LNCaP clone FGC (cell line): ENCODE data around the gene PODXL2.

Experiments
- DNase-seq: peaks from one replicate; pipeline ENCODE4 v3.0.0-alpha.2; 2011; ENCODE audit warnings: low read depth
- H3K4me3 ChIP-seq: 2 replicates; pipeline ENCODE4 v1.5.1; 2011; ENCODE audit warnings: mild to moderate bottlenecking, low read depth, low read length, control low read depth
- TF ChIP-seq, protein P1 (sequence below): IDR thresholded peaks from 2 replicates; pipeline ENCODE4 v1.5.1; 2012; ENCODE audit warnings: mild to moderate bottlenecking; ENCODE audit not compliant: control insufficient read depth, insufficient read depth; ENCODE audit errors: extremely low read depth

PODXL2 gene

DNA sequence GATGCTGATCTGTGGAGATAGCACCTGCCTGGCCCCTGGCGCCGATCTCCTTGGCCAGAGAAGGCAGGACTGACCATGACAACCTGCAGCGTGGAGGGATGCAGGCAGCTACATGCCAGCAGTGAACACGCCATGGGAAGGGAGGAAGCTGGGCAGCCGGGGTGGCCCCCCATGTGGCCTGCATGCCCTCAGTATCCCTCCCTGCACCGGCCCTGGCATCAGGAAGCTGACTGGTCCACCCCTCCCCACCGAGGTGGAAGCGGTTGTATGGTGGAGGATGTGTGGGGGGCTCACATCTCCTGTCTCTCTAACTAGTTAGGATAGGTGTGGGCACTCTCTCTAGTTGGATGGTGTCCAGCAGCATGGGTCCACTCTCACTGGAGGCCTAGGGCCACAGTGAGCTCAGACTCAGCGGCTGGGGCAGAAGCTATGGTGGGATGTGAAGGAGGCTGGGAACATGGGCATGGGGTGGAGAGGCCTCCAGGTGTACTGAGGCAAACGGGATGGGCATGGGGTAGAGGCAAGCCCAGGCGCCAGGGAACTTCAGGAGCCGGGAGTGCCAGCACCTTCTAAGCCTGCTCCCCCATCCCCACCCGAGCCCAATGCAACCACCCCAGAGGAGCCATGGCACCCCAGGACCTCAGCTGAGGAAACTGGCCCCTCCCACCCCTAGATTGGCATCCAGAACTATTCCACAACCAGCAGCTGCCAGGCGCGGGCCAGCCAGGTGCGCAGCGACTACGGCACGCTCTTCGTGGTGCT, 42.0 kb downstream of the PODXL2 start:
- TF ChIP-seq, protein P1, sequence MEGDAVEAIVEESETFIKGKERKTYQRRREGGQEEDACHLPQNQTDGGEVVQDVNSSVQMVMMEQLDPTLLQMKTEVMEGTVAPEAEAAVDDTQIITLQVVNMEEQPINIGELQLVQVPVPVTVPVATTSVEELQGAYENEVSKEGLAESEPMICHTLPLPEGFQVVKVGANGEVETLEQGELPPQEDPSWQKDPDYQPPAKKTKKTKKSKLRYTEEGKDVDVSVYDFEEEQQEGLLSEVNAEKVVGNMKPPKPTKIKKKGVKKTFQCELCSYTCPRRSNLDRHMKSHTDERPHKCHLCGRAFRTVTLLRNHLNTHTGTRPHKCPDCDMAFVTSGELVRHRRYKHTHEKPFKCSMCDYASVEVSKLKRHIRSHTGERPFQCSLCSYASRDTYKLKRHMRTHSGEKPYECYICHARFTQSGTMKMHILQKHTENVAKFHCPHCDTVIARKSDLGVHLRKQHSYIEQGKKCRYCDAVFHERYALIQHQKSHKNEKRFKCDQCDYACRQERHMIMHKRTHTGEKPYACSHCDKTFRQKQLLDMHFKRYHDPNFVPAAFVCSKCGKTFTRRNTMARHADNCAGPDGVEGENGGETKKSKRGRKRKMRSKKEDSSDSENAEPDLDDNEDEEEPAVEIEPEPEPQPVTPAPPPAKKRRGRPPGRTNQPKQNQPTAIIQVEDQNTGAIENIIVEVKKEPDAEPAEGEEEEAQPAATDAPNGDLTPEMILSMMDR: no peak
- no peak overlapping the region for H3K4me3 ChIP-seq
- DNase-seq: no peak

DNA sequence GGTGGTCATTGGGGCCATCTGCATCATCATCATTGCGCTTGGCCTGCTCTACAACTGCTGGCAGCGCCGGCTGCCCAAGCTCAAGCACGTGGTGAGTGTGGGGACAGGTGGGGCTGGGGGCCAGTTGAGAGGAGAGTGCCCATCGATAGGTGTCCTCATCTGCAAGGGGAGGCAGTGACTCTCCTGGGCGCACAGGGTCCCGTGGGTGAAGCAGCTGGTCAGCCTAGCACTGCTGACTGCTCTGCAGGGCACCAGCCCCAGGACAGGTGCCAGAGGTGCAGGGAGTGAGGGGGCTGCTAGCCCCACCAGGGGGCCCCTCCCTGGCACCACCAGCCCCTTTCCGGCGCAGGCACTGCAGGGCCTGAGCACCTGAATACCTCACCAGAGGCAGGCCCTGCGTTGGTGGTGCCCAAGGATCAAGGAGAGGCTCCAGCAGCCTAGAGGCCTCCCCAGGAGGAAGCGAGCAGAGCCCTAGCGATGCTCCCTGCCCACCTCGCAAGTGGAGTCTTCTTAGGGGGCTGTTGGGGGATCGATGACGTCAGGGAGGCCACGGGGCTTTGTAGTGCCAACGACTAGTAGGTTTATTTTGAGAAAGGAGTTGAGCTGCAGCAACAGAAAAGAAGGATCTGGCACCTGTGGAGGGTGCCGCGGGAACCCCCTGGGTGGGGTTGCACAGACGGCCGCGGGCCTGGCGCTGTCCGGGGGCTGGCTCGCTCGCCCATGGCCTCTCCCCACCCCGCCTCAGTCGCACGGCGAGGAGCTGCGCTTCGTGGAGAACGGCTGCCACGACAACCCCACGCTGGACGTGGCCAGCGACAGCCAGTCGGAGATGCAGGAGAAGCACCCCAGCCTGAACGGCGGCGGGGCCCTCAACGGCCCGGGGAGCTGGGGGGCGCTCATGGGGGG, 42.8 kb downstream of the PODXL2 start:
- DNase-seq: no peak
- TF ChIP-seq, protein P1: no peak

DNA sequence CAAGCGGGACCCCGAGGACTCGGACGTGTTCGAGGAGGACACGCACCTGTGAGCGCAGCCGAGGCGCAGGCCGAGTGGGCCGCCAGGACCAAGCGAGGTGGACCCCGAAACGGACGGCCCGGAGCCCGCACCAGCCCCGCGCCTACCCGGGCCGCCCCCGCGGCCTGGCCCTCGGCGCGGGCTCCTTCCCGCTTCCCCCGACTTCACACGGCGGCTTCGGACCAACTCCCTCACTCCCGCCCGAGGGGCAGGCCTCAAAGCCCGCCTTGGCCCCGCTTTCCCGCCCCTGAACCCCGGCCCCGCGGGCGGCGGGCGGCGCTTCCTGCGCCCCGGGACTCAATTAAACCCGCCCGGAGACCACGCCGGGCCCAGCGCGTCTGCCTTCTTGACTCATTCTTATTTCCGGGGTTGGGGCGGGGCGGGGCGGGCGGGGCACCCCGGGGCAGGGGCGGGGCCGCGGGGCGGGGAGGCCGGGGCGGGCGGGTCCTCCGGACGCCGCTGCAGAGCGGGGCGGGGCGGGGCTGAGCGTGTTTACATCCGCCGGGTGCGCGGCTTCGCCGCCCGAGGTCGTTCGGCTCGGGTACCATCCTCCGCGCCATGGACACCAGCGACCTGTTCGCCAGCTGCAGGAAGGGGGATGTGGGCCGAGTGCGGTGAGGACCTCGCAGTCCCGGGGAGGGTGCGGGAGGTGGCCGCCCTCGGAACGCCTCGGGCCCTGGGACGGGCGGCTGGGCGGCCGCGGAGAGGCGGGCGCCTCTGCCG, 43.6 kb downstream of the PODXL2 start, which contains the start of gene ABTB1:
TSS of gene ABTB1 (plus strand) at position 524 of the 762 bp plus-strand sequence. CDS start at position 598, 74 bp downstream.
- peak within 1 kb of the TSS; percentile 64 for H3K4me3 ChIP-seq
- TF ChIP-seq, protein P1: no peak
- DNase-seq: no peak

More for the DNA sequence above, 42.8 kb downstream of the PODXL2 start:
- peak overlapping the region; percentile 64 for H3K4me3 ChIP-seq

DNA sequence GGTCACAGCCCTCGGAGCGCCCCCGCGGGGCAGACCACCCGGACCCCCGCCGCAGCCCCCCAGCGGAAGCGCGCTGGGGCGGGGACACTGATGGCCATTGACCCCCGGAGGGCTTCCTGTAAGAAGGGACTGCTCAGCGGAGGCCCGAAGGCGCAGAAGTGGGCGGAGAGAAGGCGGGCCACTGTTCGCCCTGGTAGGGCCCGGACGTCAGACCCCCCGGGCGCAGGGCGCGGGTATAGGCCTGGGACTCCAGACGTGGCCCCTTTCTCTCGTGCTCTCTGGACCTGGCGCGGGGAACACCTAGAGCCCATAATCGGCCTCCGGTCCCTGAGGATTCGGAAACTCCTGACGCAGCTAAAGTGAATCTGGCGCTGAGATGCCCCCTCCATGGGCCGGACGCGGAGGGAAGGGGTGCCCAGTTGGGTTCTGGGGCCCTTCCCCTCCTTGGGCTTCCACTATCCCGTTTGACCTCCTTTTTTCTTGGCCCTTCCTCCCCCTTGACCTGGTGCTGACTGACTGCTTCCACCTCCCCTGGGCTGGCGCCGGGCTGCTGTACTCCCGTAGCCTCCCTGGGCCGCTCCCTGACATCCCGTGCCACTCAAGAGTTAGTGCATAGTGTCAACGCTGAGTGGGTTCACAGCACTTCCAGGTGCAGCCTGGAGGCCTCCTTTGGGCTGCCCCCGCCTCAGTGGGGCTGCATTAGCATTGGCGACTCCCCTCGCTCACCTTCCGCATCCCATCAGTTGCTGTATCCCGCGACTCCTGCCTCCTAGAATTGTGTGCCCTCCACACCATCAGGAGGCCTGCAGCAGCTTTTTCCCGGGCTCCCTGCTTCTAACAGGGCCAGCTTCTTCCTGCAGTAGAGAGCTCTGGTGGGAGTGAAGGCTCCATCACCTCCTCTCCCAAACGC, 44.5 kb downstream of the PODXL2 start:
- DNase-seq: no peak

DNA sequence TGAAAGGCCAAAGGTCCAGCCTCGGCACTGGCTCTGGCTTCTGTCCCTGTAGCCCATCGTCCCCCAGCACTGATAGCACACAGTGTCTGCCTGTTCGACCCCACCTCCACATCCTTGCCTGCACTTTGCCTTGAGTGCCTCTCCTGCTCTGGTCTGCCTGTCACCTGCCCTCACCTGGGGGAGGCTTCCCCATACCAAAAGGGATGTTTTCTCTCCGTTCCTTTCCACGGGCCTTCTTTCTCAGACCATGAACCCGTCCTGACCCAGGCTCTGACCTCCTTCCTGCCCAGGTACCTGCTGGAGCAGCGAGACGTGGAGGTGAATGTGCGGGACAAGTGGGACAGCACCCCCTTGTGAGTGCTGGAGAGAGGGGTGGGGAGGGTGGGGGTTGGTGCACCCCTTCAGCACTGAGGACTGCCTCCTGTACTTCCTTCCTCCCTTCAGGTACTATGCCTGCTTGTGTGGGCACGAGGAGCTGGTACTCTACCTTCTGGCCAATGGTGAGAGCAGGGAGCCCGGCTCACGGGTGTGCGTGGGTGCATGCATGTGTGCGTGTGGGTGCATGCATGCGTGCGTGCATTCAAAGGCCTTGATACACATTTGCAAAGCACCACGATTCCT, 45.2 kb downstream of the PODXL2 start:
- DNase-seq: no peak
- TF ChIP-seq, protein P1: no peak
- H3K4me3 ChIP-seq: no peak overlapping the region

More for the DNA sequence above, 44.5 kb downstream of the PODXL2 start:
- TF ChIP-seq, protein P1: no peak
- H3K4me3 ChIP-seq: peak overlapping the region; percentile 64

DNA sequence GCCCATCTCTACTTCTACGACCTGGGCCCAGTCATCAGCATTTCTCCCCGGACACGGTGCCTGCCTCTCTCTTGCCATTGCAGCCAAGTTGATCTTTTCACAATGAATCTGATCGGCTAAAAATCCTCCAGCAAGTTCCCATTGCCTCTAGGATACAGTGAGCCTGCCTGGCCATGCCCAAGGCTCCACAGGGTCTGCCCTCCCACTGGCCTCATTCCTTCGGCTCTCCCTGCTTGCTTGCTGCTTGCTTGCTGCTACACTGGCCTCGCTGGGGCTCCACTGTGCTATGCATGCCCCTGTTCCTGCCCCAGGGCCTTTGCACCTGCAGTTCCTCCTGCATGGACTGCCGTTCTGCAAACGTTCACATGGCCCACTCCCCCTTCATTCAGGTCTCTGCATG, 45.8 kb downstream of the PODXL2 start:
- DNase-seq: no peak
- TF ChIP-seq, protein P1: no peak
- H3K4me3 ChIP-seq: no peak overlapping the region
